Fibroblast of lung (primary cell): Measurements from ENCODE around the gene ANKRD17. TPM values are rescaled to one million over a fixed set of nuclear protein-coding genes. Genes with fewer than 3 reads are reported as not detected.

Source experiments
- DNase-seq, 2 donors: peaks; one replicate each; pipeline versions ENCODE4 v3.0.0 to v3.0.0-alpha.2; 2010; ENCODE audit warnings: low read depth in 2 of 2
- H2AFZ ChIP-seq: 2 replicates; pipeline ENCODE4 v1.5.1; 2012; ENCODE audit warnings: low read length, control low read depth, inconsistent platforms
- H3K27ac ChIP-seq: 2 replicates; pipeline ENCODE4 v1.5.1; 2011; ENCODE audit warnings: low read length, control low read depth; ENCODE audit not compliant: insufficient read depth
- H3K27me3 ChIP-seq: 2 replicates; pipeline ENCODE4 v1.5.1; 2011; ENCODE audit warnings: mild to moderate bottlenecking, low read length; ENCODE audit not compliant: control insufficient read depth, insufficient read depth
- H3K36me3 ChIP-seq: 2 replicates; pipeline ENCODE4 v1.5.1; 2011; ENCODE audit warnings: low read length; ENCODE audit not compliant: control insufficient read depth, insufficient read depth
- H3K4me1 ChIP-seq: 2 replicates; pipeline ENCODE4 v1.5.1; 2011; ENCODE audit warnings: low read length; ENCODE audit not compliant: control insufficient read depth, insufficient read depth; ENCODE audit errors: extremely low read depth
- H3K4me2 ChIP-seq: 2 replicates; pipeline ENCODE4 v1.5.1; 2011; ENCODE audit warnings: low read length, control low read depth; ENCODE audit not compliant: insufficient read depth; ENCODE audit errors: extremely low read depth
- H3K4me3 ChIP-seq, 4 experiments: fragments of 200-600 bp in 1 of 4; sonication (generic) in 1 of 4; replicated peaks in 1 of 4; 2 replicates each; pipeline ENCODE4 v1.5.1; 2011 to 2016; ENCODE audit warnings: low read length in 4 of 4, low read depth in 3 of 4, mild to moderate bottlenecking in 3 of 4, control low read depth in 2 of 4, inconsistent platforms in 1 of 4, mixed read lengths in 1 of 4; ENCODE audit not compliant: insufficient read depth in 1 of 4; ENCODE audit errors: control extremely low read depth in 1 of 4
- H3K79me2 ChIP-seq: 2 replicates; pipeline ENCODE4 v1.5.1; 2012; ENCODE audit warnings: mild to moderate bottlenecking, low read length, inconsistent platforms; ENCODE audit not compliant: control insufficient read depth, insufficient read depth
- H3K9ac ChIP-seq: 2 replicates; pipeline ENCODE4 v1.5.1; 2011; ENCODE audit warnings: mild to moderate bottlenecking, low read length, control low read depth; ENCODE audit not compliant: insufficient read depth
- H3K9me3 ChIP-seq: 2 replicates; pipeline ENCODE4 v1.5.1; 2012; ENCODE audit warnings: low read depth, low read length; ENCODE audit not compliant: control insufficient read depth, insufficient read depth
- H4K20me1 ChIP-seq: 2 replicates; pipeline ENCODE4 v1.5.1; 2011; ENCODE audit warnings: low read length; ENCODE audit not compliant: control insufficient read depth, insufficient read depth; ENCODE audit errors: extremely low read depth
- EZH2 ChIP-seq: IDR thresholded peaks from 2 replicates; pipeline ENCODE4 v1.5.1; 2012; ENCODE audit warnings: low read length, control low read depth, mild to moderate bottlenecking; ENCODE audit errors: missing control alignments
- polyA plus RNA-seq, 2 donors: library from polyadenylated mRNA; depleted of rRNA in 1 of 2; stranded (reverse) in 1 of 2; unstranded in 1 of 2; fragments of >200 nt; gene quantifications; 2 replicates each; pipeline ENCODE4 v1.2.1, GENCODE V29; 2011 to 2012; ENCODE audit warnings: missing spikeins in 1 of 2
- total RNA-seq: library from RNA; depleted of rRNA; stranded (reverse); fragments of >200 nt; gene quantifications from 2 replicates; pipeline ENCODE4 v1.2.1, GENCODE V29; 2014
- TF ChIP-seq, protein P1 (sequence below), 2 donors: IDR thresholded peaks in 1 of 2; conservative IDR thresholded peaks in 1 of 2; 1 replicate in 1 of 2; 2 replicates in 1 of 2; pipeline ENCODE4 v1.5.1; 2011 to 2012; ENCODE audit warnings: low read length in 2 of 2, control low read depth in 1 of 2, inconsistent platforms in 1 of 2, low read depth in 1 of 2, mild to moderate bottlenecking in 1 of 2

ANKRD17 gene
- total and polyA plus RNA-seq, 2 donors (not counting 1 experiment from before 2014, with no cell fraction given), result 46.2 to 54.6 TPM

- Histone ChIP-seq H3K4me1 (no peaks in the 10 kb centered on the region), H3K27me3 (no peaks in the 10 kb centered on the region), H3K36me3 (no peaks in the 10 kb centered on the region), H4K20me1 (no peaks in the 10 kb centered on the region), H3K4me2 (peak overlapping the region; percentile 85), H3K79me2 (peaks cover 8% of the 10 kb centered on the region), H3K9me3 (no peaks in the 10 kb centered on the region), H2AFZ (peak overlapping the region; percentile 76), H3K27ac (peak overlapping the region; percentile 91), H3K9ac (peak overlapping the region; percentile 88), H3K4me3 (peak overlapping the region; percentile 82 to 93 (median 86))
- DNase-seq, result peak; percentile 39 to 49
- TF ChIP-seq, protein P1, sequence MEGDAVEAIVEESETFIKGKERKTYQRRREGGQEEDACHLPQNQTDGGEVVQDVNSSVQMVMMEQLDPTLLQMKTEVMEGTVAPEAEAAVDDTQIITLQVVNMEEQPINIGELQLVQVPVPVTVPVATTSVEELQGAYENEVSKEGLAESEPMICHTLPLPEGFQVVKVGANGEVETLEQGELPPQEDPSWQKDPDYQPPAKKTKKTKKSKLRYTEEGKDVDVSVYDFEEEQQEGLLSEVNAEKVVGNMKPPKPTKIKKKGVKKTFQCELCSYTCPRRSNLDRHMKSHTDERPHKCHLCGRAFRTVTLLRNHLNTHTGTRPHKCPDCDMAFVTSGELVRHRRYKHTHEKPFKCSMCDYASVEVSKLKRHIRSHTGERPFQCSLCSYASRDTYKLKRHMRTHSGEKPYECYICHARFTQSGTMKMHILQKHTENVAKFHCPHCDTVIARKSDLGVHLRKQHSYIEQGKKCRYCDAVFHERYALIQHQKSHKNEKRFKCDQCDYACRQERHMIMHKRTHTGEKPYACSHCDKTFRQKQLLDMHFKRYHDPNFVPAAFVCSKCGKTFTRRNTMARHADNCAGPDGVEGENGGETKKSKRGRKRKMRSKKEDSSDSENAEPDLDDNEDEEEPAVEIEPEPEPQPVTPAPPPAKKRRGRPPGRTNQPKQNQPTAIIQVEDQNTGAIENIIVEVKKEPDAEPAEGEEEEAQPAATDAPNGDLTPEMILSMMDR (conservative IDR thresholded peaks at IDR 0.05 in 1 of 2, IDR thresholded peaks at IDR 0.05 in 1 of 2; ENCODE audit: low read depth in 1 of 2, low read length in 2 of 2), result no peak
- TF ChIP-seq EZH2, result no peak
Measured at GRCh38 chr4:73068491-73069337, 189.9 kb downstream of the ANKRD17 start.

DNA sequence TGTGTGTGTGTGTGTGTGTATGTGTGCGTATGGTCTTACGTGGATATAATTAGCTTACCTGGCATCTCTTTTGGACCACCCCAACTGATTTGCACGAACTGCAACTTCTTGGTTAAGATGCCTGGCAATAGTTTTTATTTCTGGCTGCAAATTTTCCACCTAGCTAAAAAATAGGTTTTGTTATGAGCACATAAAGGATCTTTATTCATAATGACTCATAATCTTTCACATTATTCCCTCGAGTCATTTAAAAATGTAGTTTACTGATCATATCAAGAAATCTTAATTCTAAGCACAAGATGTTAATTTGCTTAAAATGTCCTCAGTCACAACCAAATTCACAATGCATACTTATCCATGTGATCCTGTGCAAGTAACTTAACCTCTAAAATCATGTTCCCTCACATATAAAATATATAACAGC is 190.6 kb downstream of the ANKRD17 start:
- DNase-seq, result peak; percentile 18

DNA sequence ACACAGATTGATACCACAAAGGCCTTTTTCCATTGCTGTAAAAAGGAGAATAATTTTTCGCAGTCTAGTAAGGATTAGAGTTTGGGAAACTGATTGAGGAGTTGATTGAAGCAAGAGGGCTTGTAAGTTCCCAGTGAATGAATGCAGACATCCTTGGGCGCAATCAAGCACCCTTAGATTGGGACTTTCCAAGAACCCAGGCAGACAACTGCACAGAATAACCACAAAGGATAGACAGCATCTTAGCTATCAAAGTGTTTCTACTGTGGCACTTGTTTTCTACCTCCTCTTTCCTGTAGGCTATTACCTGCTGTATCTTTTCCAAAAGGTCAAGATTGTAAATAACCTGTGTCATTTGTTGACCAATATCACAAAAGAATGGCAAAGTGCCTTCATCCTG is 191.7 kb downstream of the ANKRD17 start:
- no peak overlapping the region for H3K4me3 ChIP-seq
- no peak for TF ChIP-seq EZH2
- TF ChIP-seq, protein P1 (conservative IDR thresholded peaks at IDR 0.05 in 1 of 2, IDR thresholded peaks at IDR 0.05 in 1 of 2; ENCODE audit: low read depth in 1 of 2, low read length in 2 of 2), result no peak
- no peak overlapping the region for H3K9ac ChIP-seq
- H3K9me3 ChIP-seq, result no peaks in the 10 kb centered on the region
- H3K36me3 ChIP-seq, result peaks cover 2% of the 10 kb centered on the region
- no peak for DNase-seq
- no peak overlapping the region for H3K27ac ChIP-seq
- no peak overlapping the region for H2AFZ ChIP-seq
- H3K79me2 ChIP-seq, result peaks cover 8% of the 10 kb centered on the region
- no peaks in the 10 kb centered on the region for H3K4me1 ChIP-seq
- H3K27me3 ChIP-seq, result no peaks in the 10 kb centered on the region
- H4K20me1 ChIP-seq, result no peaks in the 10 kb centered on the region
- no peak overlapping the region for H3K4me2 ChIP-seq

More for the DNA sequence above, 190.6 kb downstream of the ANKRD17 start:
- no peak for TF ChIP-seq EZH2
- TF ChIP-seq, protein P1 (conservative IDR thresholded peaks at IDR 0.05 in 1 of 2, IDR thresholded peaks at IDR 0.05 in 1 of 2; ENCODE audit: low read depth in 1 of 2, low read length in 2 of 2), result no peak
- peak overlapping the region; percentile 50 for H2AFZ ChIP-seq
- peak overlapping the region; percentile 82 to 93 (median 86) for H3K4me3 ChIP-seq
- peaks cover 8% of the 10 kb centered on the region for H3K79me2 ChIP-seq
- peaks cover 2% of the 10 kb centered on the region for H3K36me3 ChIP-seq
- H3K27me3 ChIP-seq, result no peaks in the 10 kb centered on the region
- H3K9me3 ChIP-seq, result no peaks in the 10 kb centered on the region
- peak overlapping the region; percentile 85 for H3K4me2 ChIP-seq
- peak overlapping the region; percentile 88 for H3K9ac ChIP-seq
- peak overlapping the region; percentile 91 for H3K27ac ChIP-seq
- no peaks in the 10 kb centered on the region for H3K4me1 ChIP-seq
- no peaks in the 10 kb centered on the region for H4K20me1 ChIP-seq
